Stimulated activated CD4-positive, alpha-beta T cell treated with anti-CD3 and anti-CD28 coated beads, Interleukin-15, amount 100 ng/mL, for 48 hours (primary cell): ENCODE results near the gene CEP152.

Experiments
- DNase-seq, 2 donors: peaks; one replicate each; pipeline ENCODE4 v3.0.0-alpha.2; 2020; ENCODE audit warnings: low read depth in 2 of 2

The CEP152 gene

DNA sequence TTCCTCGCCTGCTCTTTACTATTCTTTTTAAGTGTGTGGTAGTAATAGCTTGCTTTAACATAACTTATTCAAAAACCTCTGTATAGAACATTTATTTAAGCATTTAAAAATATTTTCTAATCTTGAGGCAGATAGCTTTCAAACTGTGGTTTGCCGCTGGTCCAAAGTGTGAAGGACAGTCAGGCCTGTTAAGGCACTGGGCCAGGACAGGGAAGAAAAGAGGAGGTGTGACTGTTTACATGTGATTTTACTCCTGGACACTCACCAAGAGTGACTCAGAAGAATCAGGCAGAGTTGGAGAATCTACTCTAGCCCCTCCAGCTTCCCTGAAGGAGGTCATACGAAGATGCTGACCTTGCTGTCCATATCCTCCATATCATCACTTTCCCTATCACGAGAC, 44.7 kb downstream of the CEP152 start:
- DNase-seq, result no peak

DNA sequence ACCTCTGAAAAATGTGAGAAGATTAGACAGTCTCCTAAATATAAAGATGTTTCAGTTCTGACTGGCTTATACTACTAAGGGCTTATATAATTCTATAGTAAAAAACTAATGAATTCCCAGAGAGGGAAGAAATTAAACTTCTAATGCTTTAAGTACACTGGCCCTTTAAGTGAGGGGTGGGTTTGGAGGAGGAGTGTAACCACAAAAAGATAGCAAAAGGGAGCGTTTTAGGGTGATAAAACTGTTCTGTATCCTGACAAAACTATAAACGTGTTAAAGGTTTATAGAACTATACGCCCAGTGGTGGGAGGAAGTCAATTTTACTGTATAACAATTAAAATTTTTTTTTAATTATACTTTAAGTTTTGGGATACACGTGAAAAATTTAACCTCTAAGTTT, 45.8 kb downstream of the CEP152 start:
- no peak for DNase-seq

DNA sequence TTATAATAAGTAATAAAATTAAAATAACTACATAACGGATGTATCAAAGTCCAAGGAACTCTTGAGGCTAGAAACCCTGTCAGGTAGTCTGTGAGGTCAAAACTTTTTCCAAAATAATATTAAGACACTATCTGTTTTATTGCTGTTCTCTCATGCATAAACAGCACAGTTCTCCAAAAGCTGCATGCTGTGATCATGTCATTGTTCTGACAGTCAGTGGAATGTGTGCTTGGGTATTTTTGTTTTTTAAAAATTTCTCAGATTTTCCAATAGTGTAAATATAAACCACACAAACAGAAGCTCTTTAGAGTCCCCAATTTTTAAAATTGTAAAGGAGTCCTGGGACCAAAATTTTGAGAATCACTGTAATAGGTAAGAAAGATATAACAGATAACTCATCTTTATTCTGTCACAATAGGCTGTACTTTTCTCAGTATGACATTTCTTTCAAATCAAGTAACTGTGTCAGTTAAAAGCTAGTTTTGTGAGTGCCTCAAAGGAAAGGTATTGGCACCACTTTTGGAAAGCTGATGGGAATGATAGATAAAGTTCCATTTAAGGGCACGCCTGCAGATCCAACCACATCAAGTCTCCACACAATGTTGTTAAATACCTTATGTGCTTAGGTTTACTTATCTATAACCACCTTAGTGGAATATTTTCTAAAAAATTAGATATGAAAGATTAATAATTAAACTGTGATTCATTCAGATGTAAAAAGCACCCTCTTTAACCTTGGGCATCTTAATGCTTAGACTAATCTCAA, 49.3 kb downstream of the CEP152 start:
- no peak for DNase-seq

DNA sequence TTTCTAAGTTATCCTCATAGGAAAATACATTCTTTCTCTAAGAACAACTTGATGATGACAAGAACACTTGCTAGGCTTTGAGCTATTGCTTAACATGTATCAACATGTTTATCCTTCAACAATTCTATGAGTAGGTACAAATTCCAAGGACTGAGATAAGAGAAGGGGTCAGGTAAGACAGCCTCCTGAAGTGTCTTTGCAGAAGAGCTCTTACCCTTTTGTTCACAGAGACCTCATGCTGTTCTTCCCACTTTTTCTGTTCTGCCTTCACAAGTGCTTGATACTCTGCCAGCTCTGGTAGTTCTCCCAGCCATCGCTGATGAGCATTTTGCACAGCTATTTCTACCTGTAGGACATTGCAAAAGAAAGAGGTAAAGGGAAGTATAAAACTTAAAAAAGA, 50.9 kb downstream of the CEP152 start:
- no peak for DNase-seq

DNA sequence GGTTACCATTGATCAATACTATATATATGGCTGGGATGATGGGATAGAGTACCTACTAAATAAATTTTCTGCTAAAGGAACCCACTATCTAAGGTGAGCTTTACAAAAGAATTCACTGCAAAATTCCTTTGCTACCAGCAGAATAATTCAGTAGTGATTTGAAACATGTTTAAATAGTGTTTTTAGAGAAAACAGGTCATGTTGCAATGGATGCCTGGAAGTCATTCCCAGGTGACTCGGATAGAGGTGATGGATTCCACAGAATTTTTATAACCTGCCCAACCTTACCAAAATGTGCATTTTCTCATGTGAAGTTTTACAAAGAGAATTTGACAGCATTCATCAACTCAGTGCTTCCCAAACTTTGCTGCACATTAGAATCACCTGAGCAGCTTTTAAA, 53.2 kb downstream of the CEP152 start:
- no peak for DNase-seq

DNA sequence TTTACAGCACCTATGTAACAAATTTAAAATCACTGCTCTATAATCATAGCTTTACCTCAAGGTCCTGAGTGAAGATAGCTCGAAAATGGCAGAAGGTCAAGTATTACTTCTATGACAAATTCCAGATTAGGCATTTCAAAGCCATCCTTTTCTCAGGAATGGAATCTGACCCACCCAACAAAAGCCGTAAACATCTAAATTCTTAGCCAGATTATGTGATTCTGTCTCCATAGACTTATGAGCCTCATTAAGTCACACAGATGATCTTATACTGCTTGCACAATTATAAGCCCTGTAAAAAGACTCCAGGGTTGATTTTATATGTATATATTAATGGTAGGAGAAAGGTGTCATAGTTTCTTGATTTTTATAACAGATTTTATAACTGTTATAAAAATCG, 56.9 kb downstream of the CEP152 start:
- DNase-seq, result no peak

DNA sequence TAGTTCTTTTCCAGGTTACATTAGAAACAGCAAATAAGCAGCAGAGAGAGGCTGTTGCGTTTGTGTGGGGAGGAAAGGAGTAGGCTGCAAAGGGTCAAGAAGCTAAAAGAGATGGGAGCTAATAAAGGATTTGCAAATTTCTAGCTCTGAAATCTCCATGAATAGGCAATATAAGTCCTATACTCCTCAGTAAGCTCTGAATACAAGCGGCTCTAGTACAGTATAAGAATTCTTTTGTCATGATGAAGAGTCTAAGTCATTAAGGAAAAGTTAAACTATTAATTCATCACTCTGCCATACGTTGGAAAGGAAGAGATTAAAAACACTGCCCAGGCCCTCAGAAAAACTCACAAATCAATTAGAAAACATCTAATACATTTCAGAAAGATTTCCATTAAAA, 59.3 kb downstream of the CEP152 start:
- no peak for DNase-seq

DNA sequence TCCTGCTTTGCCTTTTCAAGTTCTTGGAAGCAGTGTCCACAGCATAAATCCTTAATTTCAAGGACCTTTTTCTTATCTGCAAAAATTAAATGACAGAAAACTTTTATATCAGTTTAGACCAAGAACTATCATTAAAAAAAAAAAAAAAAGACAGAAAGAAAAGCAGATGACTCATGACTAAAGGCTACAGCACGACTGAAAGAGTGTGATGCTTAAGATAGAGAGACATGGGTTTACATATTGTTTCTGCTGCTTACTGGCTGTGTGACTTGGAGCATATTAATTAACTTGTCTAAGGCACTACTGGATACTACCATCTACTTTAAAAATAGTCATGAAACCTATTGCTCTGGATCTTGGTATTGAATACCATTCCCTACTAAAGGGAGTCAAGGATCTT, 62.3 kb downstream of the CEP152 start:
- no peak for DNase-seq

DNA sequence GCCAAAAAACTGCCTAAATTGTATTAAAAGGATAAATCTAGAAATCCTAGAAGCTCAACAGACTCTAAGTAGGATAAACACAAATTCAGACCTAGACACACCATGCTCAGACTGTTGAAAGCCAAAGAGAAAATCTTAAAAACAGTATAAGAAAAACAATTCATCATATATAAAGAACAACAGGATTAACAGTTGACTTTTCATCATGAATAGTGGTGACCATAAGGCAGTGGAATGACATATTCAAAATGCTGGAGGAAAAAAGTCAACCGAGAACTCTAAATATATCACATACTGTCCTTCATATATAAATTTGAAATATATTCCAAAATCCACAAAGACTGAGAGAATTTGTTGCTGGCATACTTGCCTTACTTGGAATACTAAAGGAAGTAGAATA, 77.3 kb downstream of the CEP152 start:
- DNase-seq, result no peak

DNA sequence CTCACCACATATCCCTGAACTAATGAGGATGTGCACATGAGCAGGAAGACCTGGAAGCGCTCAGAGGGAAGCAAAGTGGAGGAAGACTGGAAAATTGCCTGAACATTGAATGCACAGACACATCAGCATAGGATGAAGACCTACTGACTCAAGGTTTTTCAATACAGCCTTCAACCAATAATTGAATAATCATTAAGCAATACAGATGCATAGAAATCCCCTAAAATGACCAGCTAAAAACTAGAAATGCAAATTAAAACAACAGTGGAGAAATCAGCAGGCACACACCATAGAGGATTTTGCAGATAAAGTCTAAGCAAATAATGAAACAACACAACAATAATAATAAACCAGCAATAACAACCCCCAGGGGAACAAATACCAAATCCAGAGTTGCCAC, 80.4 kb downstream of the CEP152 start:
- no peak for DNase-seq

DNA sequence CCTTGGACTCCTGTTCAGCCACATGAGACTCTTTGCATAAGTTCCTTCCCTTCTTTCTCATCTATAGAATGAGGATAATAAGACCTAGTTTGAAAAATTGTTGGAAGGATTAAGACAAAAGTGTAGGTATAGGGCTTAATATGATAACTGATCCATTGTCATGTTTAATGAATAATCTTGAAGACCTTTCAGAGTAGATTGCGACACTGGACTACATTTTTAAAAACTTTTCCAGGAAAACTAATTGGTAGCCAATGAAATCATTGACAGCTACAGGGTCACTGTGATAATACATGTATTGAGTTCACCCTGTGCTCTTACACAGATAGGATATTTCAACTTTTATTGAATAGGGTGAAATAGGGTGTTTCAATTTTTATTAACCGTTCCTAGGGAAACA, 86.9 kb downstream of the CEP152 start:
- no peak for DNase-seq

DNA sequence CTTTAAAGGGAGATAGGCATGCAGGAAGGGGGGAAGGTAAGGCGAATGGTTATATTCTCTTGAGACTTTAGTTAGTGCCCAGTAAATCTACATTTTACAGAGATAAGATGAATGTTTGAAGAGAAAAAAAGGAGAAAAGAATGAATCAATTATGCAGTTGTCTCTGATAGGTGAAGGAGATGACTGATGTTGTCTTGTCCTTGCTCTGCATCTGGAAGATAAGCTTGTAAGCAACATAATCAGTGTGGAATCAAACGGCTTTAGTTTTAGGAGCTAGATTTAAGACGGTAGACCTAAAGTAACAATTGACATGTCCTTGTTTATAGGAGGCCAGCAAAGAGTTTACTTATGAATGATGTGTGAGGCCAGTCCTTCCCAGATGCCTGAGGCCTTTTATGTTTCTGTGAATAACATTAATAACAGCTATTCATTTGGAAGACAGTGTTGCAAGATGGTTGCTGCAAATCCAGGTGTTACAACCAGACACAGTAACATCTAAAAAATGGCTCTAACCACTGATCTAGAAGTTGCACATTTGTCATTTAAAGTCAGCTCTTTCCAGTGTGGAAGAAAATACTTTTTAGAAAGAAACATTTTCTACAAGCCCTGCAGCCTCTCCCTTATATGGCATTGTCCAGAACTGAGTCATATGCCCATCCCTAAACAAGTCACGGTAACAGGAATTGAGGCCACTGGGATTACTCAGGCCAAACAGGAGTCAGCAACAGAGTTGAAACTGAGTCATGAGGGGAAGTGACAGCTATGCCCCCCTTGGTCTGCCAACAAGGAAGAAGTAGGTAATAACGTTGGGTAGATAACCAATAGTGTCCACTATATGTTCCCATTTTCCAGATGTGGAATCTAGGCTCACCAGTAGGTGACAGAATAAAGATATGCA, 87.9 kb downstream of the CEP152 start:
- DNase-seq, result no peak

DNA sequence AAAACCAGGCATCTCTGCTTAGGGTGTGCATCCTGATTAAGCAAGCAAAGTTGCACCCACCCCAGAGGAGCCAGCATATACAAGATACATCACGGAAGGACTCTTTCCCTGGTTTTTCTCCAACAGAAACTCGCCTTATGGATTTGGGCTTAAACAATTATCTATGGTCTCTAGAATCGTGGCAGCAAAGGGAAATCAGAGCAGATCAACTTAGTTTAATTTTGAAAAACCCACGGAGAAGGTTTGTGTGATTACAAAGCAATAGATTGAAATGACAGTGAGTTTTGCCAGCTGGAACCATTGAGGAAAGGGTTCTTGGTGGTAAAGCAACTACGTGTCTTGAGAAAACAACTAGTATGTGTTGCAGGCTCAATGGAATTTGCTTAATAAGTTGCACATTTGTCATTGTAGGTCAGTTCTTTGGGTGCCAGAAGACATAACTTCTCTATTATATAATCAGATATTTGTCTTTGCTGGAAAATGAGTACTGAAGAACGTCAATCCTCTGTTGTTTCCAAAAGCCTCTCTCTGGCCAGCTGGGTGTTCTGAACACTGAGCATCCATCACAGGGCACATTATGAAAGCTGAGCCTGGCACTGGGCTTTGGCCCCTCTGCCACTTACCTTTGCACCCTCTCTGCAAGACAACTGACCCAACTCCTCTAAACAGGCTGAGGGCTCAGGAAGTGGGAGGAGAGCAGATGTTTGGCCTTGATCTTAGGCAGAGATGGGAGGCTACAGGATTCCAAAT, 89.6 kb downstream of the CEP152 start:
- DNase-seq, result no peak

DNA sequence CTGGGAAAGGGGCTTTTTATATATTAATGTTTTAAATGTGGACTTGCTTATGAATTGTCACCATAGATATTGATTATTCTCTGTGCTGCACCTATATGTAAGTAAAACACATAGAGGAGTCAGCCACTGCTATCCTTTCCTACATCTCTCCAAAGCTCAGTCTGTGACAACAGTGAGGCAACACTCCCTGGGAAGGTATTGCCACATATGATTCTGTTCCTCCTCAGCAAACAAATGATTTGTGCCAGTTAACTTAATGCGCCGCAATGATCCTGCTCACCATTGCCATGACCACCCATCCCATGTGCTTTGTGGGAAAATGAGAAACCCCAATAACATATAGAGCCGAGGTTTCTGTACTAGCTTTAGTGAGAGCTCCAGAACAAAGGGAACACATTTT, 90.2 kb downstream of the CEP152 start:
- no peak for DNase-seq

DNA sequence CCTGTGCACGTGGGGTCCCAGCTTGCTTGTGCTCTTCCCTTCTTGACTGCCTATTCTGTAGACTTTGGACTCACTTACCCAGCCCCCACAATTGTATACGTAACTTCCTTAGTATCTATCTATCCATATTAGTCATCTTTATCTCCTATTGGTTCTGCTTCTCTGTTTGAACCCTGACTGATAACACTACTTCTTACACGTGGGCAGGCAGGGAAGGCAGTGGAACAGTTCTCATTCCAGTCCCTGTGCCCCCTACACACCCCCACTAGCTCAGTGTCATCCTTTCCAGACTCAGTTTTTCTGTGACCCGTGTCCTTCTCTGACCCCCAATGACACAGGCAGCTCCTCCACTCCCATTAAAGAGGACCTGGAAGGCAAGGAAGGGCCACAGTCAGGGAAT, 91.2 kb downstream of the CEP152 start:
- peak; percentile 0 to 1 for DNase-seq

DNA sequence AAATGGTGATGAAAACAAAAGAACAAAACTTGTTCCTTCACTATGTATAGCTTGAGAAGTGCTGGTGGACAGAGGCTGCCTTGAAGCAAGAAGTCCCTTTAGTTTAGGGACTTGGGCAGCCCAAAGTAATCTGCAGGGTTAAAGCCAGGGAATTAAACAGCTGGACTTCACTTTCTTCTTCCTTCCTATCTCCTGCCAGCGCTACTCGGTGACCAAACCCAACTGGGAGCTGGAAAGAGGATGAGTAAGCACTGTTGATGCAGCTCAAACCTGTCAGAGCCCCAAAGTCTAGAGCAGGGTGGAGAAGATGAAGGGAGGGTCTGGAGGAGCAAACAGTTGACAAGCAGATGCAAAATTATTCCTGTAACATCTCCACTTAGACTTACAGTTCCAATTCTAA, 92.2 kb downstream of the CEP152 start:
- no peak for DNase-seq

DNA sequence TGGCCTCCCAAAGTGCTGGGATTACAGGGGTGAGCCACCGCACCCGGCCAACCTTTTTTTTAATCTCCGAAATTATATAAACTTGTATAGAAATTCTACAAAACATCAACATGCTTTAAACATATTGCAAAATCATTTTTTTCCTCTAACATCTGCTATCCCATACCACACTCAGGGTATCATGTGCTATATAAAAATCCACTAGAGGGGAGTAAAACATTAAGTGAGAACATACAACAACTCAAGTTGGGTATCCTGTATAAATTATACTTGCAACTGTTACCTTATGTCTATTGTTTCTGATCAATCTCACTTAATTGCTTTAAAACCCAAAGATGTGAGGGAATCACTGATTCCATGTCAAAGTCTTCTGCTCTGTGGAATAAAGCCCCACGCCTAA, 93.4 kb downstream of the CEP152 start:
- DNase-seq, result no peak

DNA sequence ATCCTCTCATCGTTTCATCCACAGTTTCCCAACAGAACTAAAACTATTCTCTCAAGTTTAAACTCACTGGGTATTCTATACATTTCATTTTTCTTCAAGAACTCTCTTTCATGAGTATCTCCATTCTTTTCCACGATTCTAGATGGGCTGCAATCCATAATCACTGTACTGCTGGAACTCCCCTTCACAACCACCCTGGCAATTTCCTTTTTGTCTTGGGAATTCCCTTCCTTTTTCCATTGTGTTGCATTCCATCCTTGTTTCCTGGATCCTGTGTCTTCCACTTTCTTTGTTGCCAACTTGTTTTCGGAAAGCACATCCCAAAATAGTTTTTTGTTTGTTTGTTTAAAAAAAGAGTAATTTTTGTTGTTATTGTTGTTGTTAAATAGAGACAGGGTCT, 98.3 kb downstream of the CEP152 start:
- no peak for DNase-seq

DNA sequence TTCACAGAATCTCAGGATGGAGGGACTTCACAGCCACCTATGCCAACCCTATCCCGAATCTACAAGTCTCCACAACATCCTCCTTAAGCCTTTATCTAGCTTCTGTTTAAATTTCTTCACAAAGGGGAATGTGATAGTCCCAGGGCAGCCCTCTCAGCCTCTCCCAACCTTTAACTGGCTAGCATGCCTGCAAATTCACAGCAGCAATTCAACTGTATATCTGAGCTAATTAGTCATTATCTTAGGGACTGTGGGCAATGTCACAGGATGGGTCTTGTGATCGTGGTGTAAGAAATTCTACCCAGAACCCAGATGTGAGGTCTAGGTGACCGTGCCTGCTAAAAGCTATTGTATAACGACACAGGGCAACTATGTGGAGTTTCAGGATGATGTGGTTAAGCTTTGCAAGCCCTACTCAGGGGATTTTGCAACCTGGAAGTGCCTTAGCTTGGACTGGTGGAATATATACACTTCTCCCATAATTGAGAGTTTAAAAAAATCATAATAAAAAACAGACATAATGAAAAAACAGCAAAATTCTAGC, 99.8 kb downstream of the CEP152 start:
- DNase-seq, result no peak

DNA sequence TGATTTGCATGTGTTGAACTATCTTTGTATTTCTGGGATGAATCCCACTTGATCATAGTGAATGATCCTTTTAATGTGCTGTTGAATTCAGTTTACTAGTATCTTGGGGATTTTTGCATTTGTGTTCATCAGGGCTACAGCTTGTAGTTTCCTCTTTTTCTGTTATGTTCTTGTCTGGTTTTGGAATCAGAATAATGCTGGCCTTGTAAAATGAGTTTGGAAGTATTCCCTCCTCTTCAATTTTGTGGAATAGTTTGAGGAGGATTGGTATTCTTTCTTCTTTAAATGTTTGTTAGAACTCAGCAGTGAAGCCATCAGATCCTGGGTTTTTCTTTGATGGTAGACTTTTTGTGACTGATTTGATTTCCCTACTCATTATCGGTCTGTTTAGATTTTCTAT, 102.2 kb downstream of the CEP152 start:
- DNase-seq, result no peak

DNA sequence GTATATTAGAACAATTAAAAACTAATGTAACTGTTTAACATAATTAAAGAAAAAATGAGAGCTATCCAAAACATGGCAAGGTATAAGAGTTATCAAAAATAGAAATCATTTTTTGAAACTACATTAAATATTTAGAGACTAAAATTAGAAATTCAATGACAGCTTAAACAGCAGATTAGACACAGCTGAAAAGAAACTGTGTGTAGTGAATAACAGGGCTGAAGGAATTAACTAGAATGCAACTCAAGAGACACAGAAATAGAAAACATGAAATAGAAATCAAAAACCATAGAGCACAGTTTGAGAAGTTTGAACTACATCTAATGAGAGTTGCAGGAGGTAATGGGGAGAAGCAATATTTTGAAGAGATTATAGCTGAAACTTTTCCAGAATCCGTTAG, 105.5 kb downstream of the CEP152 start:
- DNase-seq, result no peak

DNA sequence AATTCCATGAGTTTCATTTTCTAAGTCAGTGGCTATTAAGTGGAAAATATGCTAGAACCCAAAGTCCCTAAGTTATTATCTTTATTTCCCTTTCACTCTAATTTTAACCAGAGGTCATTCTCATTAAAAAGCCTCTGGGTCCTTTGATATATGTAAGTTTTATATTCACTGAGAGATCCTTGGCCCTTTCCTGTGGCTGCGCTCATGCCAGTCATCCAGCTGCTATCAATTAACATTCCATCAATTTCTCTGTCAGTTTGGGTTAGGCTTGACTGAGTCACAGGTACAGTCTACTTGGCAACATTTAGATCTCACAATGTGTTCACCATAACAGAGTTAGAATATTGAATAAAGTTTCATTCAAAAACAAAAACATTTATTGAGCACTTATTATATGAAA, 107.3 kb downstream of the CEP152 start:
- no peak for DNase-seq
